HepG2 (cell line): Measurements from ENCODE around the gene RELB. TPM values are rescaled to one million over a fixed set of nuclear protein-coding genes. Genes with fewer than 3 reads are reported as not detected.
A peak's percentile ranks its signal among the peaks of the same experiment; 100 is the strongest.

Source experiments
- ATF7 ChIP-seq, 2 experiments: fragments of 450-650 bp in 1 of 2; sonication (generic) in 1 of 2; formaldehyde crosslinking in 1 of 2; IDR thresholded peaks; 2 replicates each; pipeline versions ENCODE4 v1.4.0 to v1.6.1; 2016 to 2020; ENCODE audit warnings: antibody characterized with exemption in 1 of 2, mild to moderate bottlenecking in 1 of 2, missing genetic modification reagents in 1 of 2
- CBX5 ChIP-seq: sonication (generic); formaldehyde crosslinking; IDR thresholded peaks from 2 replicates; pipeline ENCODE4 v1.4.0; 2020; ENCODE audit warnings: missing genetic modification reagents, borderline replicate concordance
- ETV6 ChIP-seq: sonication (generic); formaldehyde crosslinking; conservative IDR thresholded peaks from 2 replicates; pipeline ENCODE4 v1.4.0; 2020; ENCODE audit warnings: missing genetic modification reagents
- FOXK1 ChIP-seq: sonication (generic); formaldehyde crosslinking; IDR thresholded peaks from 2 replicates; pipeline ENCODE4 v1.4.0; 2020; ENCODE audit warnings: low read depth, missing genetic modification reagents, borderline replicate concordance
- GABPB1 ChIP-seq: IDR thresholded peaks from 2 replicates; pipeline ENCODE4 v1.6.1; 2016; ENCODE audit warnings: mild to moderate bottlenecking, missing genetic modification reagents, moderate library complexity, missing compliant biosample characterization
- GFI1 ChIP-seq: sonication (generic); formaldehyde crosslinking; IDR thresholded peaks from 2 replicates; pipeline ENCODE4 v1.5.0; 2020; ENCODE audit warnings: missing genetic modification reagents, mild to moderate bottlenecking, borderline replicate concordance
- KLF11 ChIP-seq: IDR thresholded peaks from 2 replicates; pipeline ENCODE4 v1.6.1; 2016; ENCODE audit warnings: missing compliant biosample characterization
- KLF16 ChIP-seq, 2 experiments: sonication (generic) in 1 of 2; formaldehyde crosslinking in 1 of 2; IDR thresholded peaks; 2 replicates each; pipeline versions ENCODE4 v1.6.1 to v1.8.0; 2016 to 2023; ENCODE audit warnings: missing genetic modification reagents in 2 of 2, missing compliant biosample characterization in 1 of 2
- LCORL ChIP-seq, 2 experiments: fragments of 450-650 bp in 1 of 2; sonication (generic) in 1 of 2; formaldehyde crosslinking in 1 of 2; IDR thresholded peaks; 2 replicates each; pipeline versions ENCODE4 v1.5.0 to v1.6.1; 2017 to 2020; ENCODE audit warnings: antibody characterized with exemption in 1 of 2, missing genetic modification reagents in 1 of 2
- MBNL3 ChIP-seq: fragments of 250-450 bp; sonication (Bioruptor Pico); conservative IDR thresholded peaks from 2 replicates; pipeline ENCODE4 v1.8.0; 2022; ENCODE audit warnings: mild to moderate bottlenecking, inconsistent platforms
- MYNN ChIP-seq: sonication (generic); formaldehyde crosslinking; IDR thresholded peaks from 2 replicates; pipeline ENCODE4 v1.4.0; 2020; ENCODE audit warnings: mild to moderate bottlenecking, low read depth, missing genetic modification reagents
- SYNCRIP ChIP-seq: fragments of 200-400 bp; formaldehyde crosslinking; IDR thresholded peaks from 2 replicates; pipeline ENCODE4 v1.6.1; 2018; ENCODE audit warnings: mild to moderate bottlenecking, low read depth, low read length; ENCODE audit not compliant: insufficient read depth
- ZFP82 ChIP-seq: sonication (generic); formaldehyde crosslinking; IDR thresholded peaks from 2 replicates; pipeline ENCODE4 v1.5.1; 2020; ENCODE audit warnings: mild to moderate bottlenecking, missing genetic modification reagents, borderline replicate concordance
- ZMYM2 ChIP-seq: sonication (generic); formaldehyde crosslinking; IDR thresholded peaks from 2 replicates; pipeline ENCODE4 v1.8.0; 2022; ENCODE audit warnings: mild to moderate bottlenecking, missing genetic modification reagents
- ZNF510 ChIP-seq: sonication (generic); formaldehyde crosslinking; IDR thresholded peaks from 2 replicates; pipeline ENCODE4 v1.4.0; 2020; ENCODE audit warnings: low read depth, mild to moderate bottlenecking, missing genetic modification reagents
- ZNF670 ChIP-seq: sonication (generic); formaldehyde crosslinking; IDR thresholded peaks from 2 replicates; pipeline ENCODE4 v1.8.0; 2022; ENCODE audit warnings: mild to moderate bottlenecking, missing genetic modification reagents, borderline replicate concordance
- ZNF737 ChIP-seq: sonication (generic); formaldehyde crosslinking; IDR thresholded peaks from 2 replicates; pipeline ENCODE4 v1.5.0; 2020; ENCODE audit warnings: missing genetic modification reagents, mild to moderate bottlenecking, borderline replicate concordance
- polyA plus RNA-seq, 8 experiments: library from polyadenylated mRNA; depleted of rRNA in 3 of 8; stranded (reverse) in 7 of 8; unstranded in 1 of 8; fragments of >200 nt; fragmentation: Illumina TruSeq in 4 of 8; extraction: Trizol in 4 of 8; gene quantifications; 2 replicates each; pipeline versions ENCODE4 v1.2.1 to v1.2.3, GENCODE V29; 2011 to 2016; ENCODE audit warnings: low read depth in 4 of 8, missing spikeins in 1 of 8, mixed read lengths in 1 of 8; ENCODE audit not compliant: insufficient read depth in 1 of 8
- total RNA-seq, 5 experiments: library from RNA; depleted of rRNA; stranded (reverse); fragments of >200 nt; fragmentation: Illumina TruSeq; extraction: Trizol; gene quantifications; 2 replicates each; pipeline ENCODE4 v1.2.3, GENCODE V29; 2016; ENCODE audit warnings: low read depth in 1 of 5
- TF ChIP-seq, protein P1 (sequence below): sonication (generic); formaldehyde crosslinking; IDR thresholded peaks from 2 replicates; pipeline ENCODE4 v1.4.0; 2020; ENCODE audit warnings: missing genetic modification reagents, borderline replicate concordance
- TF ChIP-seq, protein P2 (sequence below): sonication (generic); formaldehyde crosslinking; IDR thresholded peaks from 2 replicates; pipeline ENCODE4 v1.8.1; 2022; ENCODE audit warnings: mild to moderate bottlenecking, missing genetic modification reagents
- TF ChIP-seq, protein P3 (sequence below): IDR thresholded peaks from 2 replicates; pipeline ENCODE4 v1.6.1; 2016
- TF ChIP-seq, protein P4 (sequence below): sonication (generic); formaldehyde crosslinking; IDR thresholded peaks from 2 replicates; pipeline ENCODE4 v1.5.1; 2020; ENCODE audit warnings: mild to moderate bottlenecking, missing genetic modification reagents, borderline replicate concordance

The RELB gene
- total and polyA plus RNA-seq, 2 of the 13 experiments (the other 11 are each of a cell fraction or from before 2014, with no cell fraction given): 1.9 to 3.5 TPM

DNA sequence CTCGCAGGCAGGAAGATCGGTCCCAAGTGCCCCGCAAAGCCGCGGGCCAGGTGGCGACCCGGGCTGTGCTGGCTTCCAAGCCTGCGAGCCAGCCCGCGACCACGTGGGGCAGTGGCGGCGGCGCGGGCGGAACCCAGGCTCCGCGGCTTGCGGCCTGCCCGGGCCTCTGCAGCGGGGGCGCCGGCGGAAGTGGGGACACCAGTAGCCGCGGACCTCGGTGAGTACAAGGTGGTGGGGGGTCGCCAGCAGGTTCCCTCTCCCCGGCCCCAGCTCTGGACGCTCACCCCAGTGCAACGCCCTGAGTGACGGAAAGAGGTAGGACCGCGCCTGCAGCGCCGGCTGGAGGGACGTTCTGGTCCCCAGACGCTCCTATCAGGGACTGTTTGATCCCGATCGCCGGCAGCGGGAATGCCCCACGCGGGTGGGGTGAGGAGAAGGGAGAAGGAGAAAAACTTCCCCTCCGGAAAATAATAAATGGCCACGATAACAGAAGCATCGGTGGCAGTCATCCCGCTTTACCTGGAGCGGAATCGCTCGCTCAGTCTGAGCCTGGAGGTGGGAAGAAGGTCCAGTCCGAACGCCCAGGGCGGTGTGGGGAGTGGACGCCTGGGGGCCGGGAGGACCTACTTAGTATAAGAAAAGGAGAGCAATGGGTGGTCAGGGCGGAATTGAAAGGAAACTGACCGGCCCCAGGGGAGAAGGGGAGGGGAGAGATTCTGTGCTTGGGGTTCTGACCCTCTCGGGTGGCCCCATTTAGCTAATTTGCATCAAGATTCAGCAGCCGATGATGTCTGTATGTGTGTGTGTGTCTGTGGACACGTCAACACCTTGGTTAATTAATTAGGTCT is 78.0 kb downstream of the RELB start, which contains the start of gene GEMIN7 (continued):
- TF ChIP-seq, protein P1, sequence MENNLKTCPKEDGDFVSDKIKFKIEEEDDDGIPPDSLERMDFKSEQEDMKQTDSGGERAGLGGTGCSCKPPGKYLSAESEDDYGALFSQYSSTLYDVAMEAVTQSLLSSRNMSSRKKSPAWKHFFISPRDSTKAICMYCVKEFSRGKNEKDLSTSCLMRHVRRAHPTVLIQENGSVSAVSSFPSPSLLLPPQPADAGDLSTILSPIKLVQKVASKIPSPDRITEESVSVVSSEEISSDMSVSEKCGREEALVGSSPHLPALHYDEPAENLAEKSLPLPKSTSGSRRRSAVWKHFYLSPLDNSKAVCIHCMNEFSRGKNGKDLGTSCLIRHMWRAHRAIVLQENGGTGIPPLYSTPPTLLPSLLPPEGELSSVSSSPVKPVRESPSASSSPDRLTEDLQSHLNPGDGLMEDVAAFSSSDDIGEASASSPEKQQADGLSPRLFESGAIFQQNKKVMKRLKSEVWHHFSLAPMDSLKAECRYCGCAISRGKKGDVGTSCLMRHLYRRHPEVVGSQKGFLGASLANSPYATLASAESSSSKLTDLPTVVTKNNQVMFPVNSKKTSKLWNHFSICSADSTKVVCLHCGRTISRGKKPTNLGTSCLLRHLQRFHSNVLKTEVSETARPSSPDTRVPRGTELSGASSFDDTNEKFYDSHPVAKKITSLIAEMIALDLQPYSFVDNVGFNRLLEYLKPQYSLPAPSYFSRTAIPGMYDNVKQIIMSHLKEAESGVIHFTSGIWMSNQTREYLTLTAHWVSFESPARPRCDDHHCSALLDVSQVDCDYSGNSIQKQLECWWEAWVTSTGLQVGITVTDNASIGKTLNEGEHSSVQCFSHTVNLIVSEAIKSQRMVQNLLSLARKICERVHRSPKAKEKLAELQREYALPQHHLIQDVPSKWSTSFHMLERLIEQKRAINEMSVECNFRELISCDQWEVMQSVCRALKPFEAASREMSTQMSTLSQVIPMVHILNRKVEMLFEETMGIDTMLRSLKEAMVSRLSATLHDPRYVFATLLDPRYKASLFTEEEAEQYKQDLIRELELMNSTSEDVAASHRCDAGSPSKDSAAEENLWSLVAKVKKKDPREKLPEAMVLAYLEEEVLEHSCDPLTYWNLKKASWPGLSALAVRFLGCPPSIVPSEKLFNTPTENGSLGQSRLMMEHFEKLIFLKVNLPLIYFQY (CRISPR knock-in tag): peak; percentile 88; the same call in 1 of the 2 replicates
- TF ChIP-seq MYNN (CRISPR knock-in tag) (0 out of 2 replicates have a peak, but pooled peaks have one; percentile 48), ETV6 (peak; percentile 88), KLF16 (CRISPR knock-in tag; IDR thresholded peaks at IDR 0.05) (peak in 1 of 2 experiments; percentile 94; a peak in 2 of 4 replicates), LCORL (IDR thresholded peaks at IDR 0.05) (no peak), LCORL (CRISPR knock-in tag; IDR thresholded peaks at IDR 0.05) (peak; percentile 62; the same call in 1 of the 2 replicates), GABPB1 (CRISPR knock-in tag) (peak; percentile 98), ZNF510 (CRISPR knock-in tag) (no peak), FOXK1 (peak; percentile 48; the same call in 1 of the 2 replicates), ZMYM2 (CRISPR knock-in tag) (no peak), ZNF737 (CRISPR knock-in tag) (no peak), ZFP82 (CRISPR knock-in tag) (peak; percentile 98), CBX5 (no peak), KLF11 (CRISPR knock-in tag) (no peak; the same call in 1 of the 2 replicates), GFI1 (peak; percentile 23; the same call in 1 of the 2 replicates), SYNCRIP (no peak), ATF7 (IDR thresholded peaks at IDR 0.05) (no peak), ATF7 (CRISPR knock-in tag; IDR thresholded peaks at IDR 0.05) (peak; percentile 76; the same call in 1 of the 2 replicates), MBNL3 (CRISPR knock-in tag) (no peak), ZNF670 (CRISPR knock-in tag) (peak; percentile 93; the same call in 1 of the 2 replicates)
- TF ChIP-seq, protein P2, sequence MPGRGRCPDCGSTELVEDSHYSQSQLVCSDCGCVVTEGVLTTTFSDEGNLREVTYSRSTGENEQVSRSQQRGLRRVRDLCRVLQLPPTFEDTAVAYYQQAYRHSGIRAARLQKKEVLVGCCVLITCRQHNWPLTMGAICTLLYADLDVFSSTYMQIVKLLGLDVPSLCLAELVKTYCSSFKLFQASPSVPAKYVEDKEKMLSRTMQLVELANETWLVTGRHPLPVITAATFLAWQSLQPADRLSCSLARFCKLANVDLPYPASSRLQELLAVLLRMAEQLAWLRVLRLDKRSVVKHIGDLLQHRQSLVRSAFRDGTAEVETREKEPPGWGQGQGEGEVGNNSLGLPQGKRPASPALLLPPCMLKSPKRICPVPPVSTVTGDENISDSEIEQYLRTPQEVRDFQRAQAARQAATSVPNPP: peak; percentile 79; the same call in 1 of the 2 replicates
- TF ChIP-seq, protein P3, sequence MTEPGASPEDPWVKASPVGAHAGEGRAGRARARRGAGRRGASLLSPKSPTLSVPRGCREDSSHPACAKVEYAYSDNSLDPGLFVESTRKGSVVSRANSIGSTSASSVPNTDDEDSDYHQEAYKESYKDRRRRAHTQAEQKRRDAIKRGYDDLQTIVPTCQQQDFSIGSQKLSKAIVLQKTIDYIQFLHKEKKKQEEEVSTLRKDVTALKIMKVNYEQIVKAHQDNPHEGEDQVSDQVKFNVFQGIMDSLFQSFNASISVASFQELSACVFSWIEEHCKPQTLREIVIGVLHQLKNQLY (CRISPR knock-in tag): peak; percentile 78
- TF ChIP-seq, protein P4, sequence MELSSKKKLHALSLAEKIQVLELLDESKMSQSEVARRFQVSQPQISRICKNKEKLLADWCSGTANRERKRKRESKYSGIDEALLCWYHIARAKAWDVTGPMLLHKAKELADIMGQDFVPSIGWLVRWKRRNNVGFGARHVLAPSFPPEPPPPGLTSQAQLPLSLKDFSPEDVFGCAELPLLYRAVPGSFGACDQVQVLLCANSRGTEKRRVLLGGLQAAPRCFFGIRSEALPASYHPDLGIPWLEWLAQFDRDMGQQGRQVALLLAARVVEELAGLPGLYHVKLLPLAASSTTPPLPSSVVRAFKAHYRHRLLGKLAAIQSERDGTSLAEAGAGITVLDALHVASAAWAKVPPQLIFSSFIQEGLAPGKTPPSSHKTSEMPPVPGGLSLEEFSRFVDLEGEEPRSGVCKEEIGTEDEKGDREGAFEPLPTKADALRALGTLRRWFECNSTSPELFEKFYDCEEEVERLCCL (CRISPR knock-in tag): no peak
